ENCODE measurements around the gene CA6. TPM values are rescaled to one million over a fixed set of nuclear protein-coding genes. Genes with fewer than 3 reads are reported as not detected.

CA6 gene
- total RNA-seq, 1 donor from 2014 or later: not detected

DNA sequence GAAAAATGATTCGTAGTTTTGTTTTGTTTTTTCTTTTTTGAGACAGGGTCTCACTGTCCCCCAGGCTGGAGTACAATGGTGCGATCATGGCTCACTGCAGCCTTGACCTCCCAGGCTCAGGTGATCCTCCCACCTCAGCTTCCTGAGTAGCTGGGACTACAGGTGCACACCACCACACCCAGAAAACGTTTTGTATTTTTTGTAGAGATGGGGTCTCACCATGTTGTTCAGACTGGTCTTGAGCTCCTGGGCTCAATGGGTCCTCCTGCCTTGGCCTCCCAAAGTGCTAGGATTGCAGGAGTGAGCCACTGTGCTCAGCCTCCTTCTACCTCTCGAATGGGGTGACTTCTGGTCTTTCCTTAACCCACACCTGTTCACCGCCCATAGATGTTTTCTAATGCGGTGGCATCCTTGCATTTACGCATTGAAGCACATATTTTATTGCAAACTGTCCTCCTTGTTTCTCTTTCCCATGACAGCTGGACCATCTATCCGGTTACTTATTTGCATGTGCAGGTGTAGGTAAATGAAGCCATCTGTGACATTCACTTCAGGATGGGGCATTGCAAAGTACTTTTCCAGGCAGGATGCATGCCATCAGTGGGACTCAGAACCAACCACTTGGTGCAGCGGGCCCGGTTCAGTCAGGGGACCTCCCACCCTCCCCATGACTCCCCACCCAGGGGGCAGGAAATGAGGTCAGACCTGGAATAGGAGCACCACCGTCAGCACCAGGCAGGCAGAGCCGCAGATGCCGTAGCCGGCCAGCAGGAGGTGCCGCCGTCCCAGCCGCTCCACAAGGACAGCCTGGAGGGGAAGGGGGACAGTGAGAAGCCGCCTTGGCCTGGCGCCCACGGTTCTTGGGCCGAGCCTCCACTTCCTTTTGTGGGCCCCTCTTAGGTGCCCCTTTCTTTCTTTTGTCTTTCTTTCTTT is 64.0 kb downstream of the CA6 start:
- Mint-ChIP-seq H3K9me3 (no peaks in the 10 kb centered on the region), H3K4me1 (no peaks in the 10 kb centered on the region), H3K27ac (no peak overlapping the region), H3K4me3 (no peak overlapping the region), H3K27me3 (ENCODE audit: low read depth) (peaks cover 3% of the 10 kb centered on the region), H3K36me3 (no peaks in the 10 kb centered on the region)
- DNase-seq (ENCODE audit: low spot score in 2 of 2, unreplicated experiment in 2 of 2): no peak
- TF ChIP-seq, protein P1, sequence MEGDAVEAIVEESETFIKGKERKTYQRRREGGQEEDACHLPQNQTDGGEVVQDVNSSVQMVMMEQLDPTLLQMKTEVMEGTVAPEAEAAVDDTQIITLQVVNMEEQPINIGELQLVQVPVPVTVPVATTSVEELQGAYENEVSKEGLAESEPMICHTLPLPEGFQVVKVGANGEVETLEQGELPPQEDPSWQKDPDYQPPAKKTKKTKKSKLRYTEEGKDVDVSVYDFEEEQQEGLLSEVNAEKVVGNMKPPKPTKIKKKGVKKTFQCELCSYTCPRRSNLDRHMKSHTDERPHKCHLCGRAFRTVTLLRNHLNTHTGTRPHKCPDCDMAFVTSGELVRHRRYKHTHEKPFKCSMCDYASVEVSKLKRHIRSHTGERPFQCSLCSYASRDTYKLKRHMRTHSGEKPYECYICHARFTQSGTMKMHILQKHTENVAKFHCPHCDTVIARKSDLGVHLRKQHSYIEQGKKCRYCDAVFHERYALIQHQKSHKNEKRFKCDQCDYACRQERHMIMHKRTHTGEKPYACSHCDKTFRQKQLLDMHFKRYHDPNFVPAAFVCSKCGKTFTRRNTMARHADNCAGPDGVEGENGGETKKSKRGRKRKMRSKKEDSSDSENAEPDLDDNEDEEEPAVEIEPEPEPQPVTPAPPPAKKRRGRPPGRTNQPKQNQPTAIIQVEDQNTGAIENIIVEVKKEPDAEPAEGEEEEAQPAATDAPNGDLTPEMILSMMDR (IDR thresholded peaks at IDR 0.05; ENCODE audit: unreplicated experiment): peak; percentile 28

DNA sequence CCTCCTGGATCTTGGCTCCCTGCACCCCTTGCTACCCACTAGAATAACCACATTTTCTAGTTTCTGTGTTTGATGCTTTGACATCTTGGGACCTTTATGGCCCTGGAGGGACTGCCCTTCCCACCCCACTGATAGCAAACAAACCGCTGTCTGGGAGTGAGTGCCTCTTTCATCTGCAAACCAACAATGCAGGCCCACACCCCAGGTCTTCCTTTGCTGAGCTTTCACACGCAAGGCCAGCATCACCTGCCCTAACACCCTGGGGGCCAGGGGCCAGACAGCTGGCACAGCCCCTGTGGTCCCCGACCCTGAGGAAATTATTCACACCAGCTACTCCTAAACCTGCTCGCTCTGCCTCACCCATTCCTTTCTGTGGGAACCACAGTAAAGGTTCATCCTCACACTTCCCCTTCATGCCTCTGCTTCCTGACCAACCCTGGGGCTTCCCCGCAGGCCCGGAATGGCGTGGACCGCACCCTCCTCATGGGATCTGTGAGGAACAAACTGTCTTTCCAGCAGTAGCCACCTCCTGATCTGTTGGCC is 65.2 kb downstream of the CA6 start:
- TF ChIP-seq, protein P1 (IDR thresholded peaks at IDR 0.05; ENCODE audit: unreplicated experiment): no peak
- no peak for DNase-seq (ENCODE audit: low spot score in 2 of 2, unreplicated experiment in 2 of 2)
- Mint-ChIP-seq H3K4me1 (no peaks in the 10 kb centered on the region), H3K36me3 (no peaks in the 10 kb centered on the region), H3K9me3 (no peaks in the 10 kb centered on the region), H3K4me3 (no peak overlapping the region), H3K27ac (no peak overlapping the region), H3K27me3 (ENCODE audit: low read depth) (peaks cover 3% of the 10 kb centered on the region)

DNA sequence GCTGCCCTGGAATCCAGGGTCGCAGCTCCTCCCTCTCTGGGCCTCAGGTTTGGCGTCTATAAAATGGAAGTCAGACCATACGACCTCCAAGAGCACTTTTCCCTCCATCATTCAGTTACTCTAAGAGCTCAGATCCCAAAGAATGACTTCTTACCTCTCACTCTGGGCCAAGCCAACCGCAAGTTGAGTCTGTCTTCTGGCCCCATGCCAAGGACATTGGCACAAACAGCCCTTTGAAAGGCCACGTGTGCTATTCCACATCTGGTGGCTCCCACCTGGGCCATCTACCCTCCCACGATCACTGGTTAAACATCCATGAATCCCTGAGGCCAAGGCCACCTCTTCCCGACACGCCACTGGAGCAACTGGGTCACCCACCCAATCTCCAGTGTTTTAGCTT is 68.2 kb downstream of the CA6 start:
- peaks cover 6% of the 10 kb centered on the region for H3K27me3 Mint-ChIP-seq (ENCODE audit: low read depth)
- H3K4me3 Mint-ChIP-seq: no peak overlapping the region
- H3K4me1 Mint-ChIP-seq: peaks cover 13% of the 10 kb centered on the region
- no peak for DNase-seq (ENCODE audit: low spot score in 2 of 2, unreplicated experiment in 2 of 2)
- H3K9me3 Mint-ChIP-seq: no peaks in the 10 kb centered on the region
- H3K36me3 Mint-ChIP-seq: no peaks in the 10 kb centered on the region
- TF ChIP-seq, protein P1 (IDR thresholded peaks at IDR 0.05; ENCODE audit: unreplicated experiment): no peak
- H3K27ac Mint-ChIP-seq: no peak overlapping the region

DNA sequence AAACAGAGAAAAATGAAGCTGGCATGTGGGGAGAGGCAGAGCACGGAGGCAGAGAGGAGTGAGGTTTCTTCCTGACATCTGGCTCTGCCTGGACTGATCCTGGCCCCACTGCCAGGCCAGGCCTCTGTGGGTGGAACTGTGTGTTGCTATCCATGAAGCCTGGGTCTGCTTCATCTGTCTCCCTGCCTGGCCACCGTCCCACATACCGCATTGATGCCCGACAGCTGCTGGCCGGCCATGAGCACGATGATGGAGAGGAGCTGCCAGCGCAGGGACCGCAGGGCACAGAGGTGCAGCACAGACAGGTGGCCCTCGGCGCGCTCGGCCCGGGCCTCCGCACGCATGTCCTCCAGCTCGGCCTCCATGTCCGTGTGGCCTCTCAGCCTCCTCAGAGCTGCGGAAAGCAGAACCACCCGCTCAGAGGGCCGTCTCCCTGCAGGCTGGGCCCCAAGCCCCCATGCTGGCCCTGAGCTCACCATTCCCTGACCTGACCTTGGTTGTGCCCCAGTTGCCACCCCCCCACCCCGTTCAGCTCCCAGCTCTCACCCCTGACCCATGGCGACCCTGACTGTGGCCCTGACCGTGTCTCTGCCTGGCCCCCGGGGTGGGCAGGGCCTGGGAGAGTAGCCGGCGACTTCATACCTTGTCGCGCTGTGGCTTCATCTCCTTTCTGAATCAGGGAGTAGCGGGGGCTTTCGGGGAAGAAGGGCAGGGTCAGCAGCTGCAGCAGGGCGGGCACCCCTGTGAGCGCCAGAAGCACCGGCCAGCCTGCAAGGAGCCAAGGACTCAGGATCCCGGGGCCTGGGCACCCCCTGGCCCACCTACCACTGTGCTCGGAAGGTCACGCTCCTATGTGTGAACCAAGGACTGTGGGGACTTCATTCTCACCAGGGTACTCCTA is 69.1 kb downstream of the CA6 start:
- Mint-ChIP-seq H3K27ac (no peak overlapping the region), H3K4me1 (peaks cover 21% of the 10 kb centered on the region), H3K36me3 (no peaks in the 10 kb centered on the region), H3K27me3 (ENCODE audit: low read depth) (peaks cover 3% of the 10 kb centered on the region), H3K9me3 (no peaks in the 10 kb centered on the region), H3K4me3 (no peak overlapping the region)
- TF ChIP-seq, protein P1 (IDR thresholded peaks at IDR 0.05; ENCODE audit: unreplicated experiment): no peak
- no peak for DNase-seq (ENCODE audit: low spot score in 2 of 2, unreplicated experiment in 2 of 2)

DNA sequence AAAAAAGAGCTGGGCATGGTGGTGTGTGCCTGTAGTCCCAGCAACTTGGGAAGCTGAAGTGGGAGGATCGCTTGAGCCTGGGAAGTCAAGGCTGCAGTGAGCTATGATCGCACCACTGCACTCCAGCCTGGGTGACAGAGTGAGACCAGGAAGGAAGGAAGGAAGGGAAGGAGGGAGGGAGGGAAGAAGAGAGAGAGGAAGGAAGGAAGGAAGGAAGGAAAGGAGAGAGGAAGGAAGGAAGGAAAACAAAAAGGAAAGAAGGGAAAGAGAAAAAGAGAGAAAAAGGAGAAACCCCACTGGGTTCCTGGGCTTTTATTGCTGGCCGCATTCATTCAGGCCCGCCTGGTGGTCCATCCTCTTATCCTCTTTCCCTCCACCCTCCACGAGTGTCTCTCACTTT is 70.8 kb downstream of the CA6 start:
- Mint-ChIP-seq H3K4me3 (no peak overlapping the region), H3K27ac (no peak overlapping the region), H3K4me1 (peaks cover 30% of the 10 kb centered on the region), H3K27me3 (ENCODE audit: low read depth) (peaks cover 3% of the 10 kb centered on the region), H3K36me3 (no peaks in the 10 kb centered on the region), H3K9me3 (no peaks in the 10 kb centered on the region)
- TF ChIP-seq, protein P1 (IDR thresholded peaks at IDR 0.05; ENCODE audit: unreplicated experiment): no peak
- no peak for DNase-seq (ENCODE audit: low spot score in 2 of 2, unreplicated experiment in 2 of 2)

Measured in mesothelial cell of epicardium (in vitro differentiated cells).